HEK293 (cell line): ENCODE data around the gene PRR22.

ENCODE experiments used
- CTCF ChIP-seq: fragments of 450-650 bp; formaldehyde crosslinking; IDR thresholded peaks from 2 replicates; pipeline ENCODE4 v1.5.1; 2016; ENCODE audit warnings: missing biosample characterization, missing genetic modification characterization
- INSM2 ChIP-seq: fragments of 450-650 bp; formaldehyde crosslinking; IDR thresholded peaks from 2 replicates; pipeline ENCODE4 v1.5.1; 2016; ENCODE audit warnings: missing biosample characterization, missing genetic modification characterization
- PBX3 ChIP-seq: sonication (generic); formaldehyde crosslinking; IDR thresholded peaks from 2 replicates; pipeline ENCODE4 v1.8.1; 2022; ENCODE audit warnings: mild to moderate bottlenecking, moderate library complexity, missing genetic modification reagents
- ZBTB8A ChIP-seq: fragments of 450-650 bp; formaldehyde crosslinking; IDR thresholded peaks from 2 replicates; pipeline ENCODE4 v1.5.1; 2016; ENCODE audit warnings: missing biosample characterization, missing genetic modification characterization
- ZNF169 ChIP-seq: fragments of 450-650 bp; formaldehyde crosslinking; IDR thresholded peaks from 2 replicates; pipeline ENCODE4 v1.5.1; 2016; ENCODE audit warnings: missing biosample characterization, missing genetic modification characterization
- ZNF175 ChIP-seq: fragments of 450-650 bp; formaldehyde crosslinking; IDR thresholded peaks from 2 replicates; pipeline ENCODE4 v1.5.1; 2016; ENCODE audit warnings: missing biosample characterization, missing genetic modification characterization
- ZNF544 ChIP-seq: fragments of 450-650 bp; formaldehyde crosslinking; IDR thresholded peaks from 2 replicates; pipeline ENCODE4 v1.5.0; 2017; ENCODE audit warnings: missing biosample characterization, missing genetic modification characterization
- ZNF645 ChIP-seq: fragments of 450-650 bp; formaldehyde crosslinking; IDR thresholded peaks from 2 replicates; pipeline ENCODE4; 2016; ENCODE audit warnings: missing biosample characterization, missing genetic modification characterization
- ZNF660 ChIP-seq: fragments of 450-650 bp; IDR thresholded peaks from 2 replicates; pipeline ENCODE4 v1.5.1; 2018; ENCODE audit warnings: missing biosample characterization, mild to moderate bottlenecking, missing genetic modification characterization
- ZNF677 ChIP-seq: fragments of 450-650 bp; IDR thresholded peaks from 2 replicates; pipeline ENCODE4 v1.5.0; 2018; ENCODE audit warnings: missing biosample characterization, mild to moderate bottlenecking, missing genetic modification characterization, moderate library complexity
- TF ChIP-seq, protein P1 (sequence below): fragments of 450-650 bp; formaldehyde crosslinking; IDR thresholded peaks from 2 replicates; pipeline ENCODE4 v1.5.1; 2016; ENCODE audit warnings: missing biosample characterization, missing genetic modification characterization
- TF ChIP-seq, protein P2 (sequence below): fragments of 450-650 bp; formaldehyde crosslinking; IDR thresholded peaks from 2 replicates; pipeline ENCODE4 v1.5.1; 2016; ENCODE audit warnings: missing biosample characterization, missing genetic modification characterization
- TF ChIP-seq, protein P3 (sequence below): fragments of 450-650 bp; formaldehyde crosslinking; IDR thresholded peaks from 2 replicates; pipeline ENCODE4 v1.5.1; 2016; ENCODE audit warnings: missing biosample characterization, missing genetic modification characterization

- TF ChIP-seq CTCF (tag by site-specific recombination) (no peak), ZNF175 (tag by site-specific recombination) (no peak), ZNF677 (tag by site-specific recombination) (0 out of 2 replicates have a peak, but pooled peaks have one; percentile 50), ZBTB8A (tag by site-specific recombination) (peak; percentile 58), ZNF645 (tag by site-specific recombination) (0 out of 2 replicates have a peak, but pooled peaks have one; percentile 86), INSM2 (tag by site-specific recombination) (peak; percentile 40; the same call in 1 of the 2 replicates), ZNF169 (0 out of 2 replicates have a peak, but pooled peaks have one; percentile 65), ZNF544 (tag by site-specific recombination) (no peak), ZNF660 (tag by site-specific recombination) (no peak; the same call in 1 of the 2 replicates), PBX3 (CRISPR knock-in tag) (0 out of 2 replicates have a peak, but pooled peaks have one; percentile 60)
- TF ChIP-seq, protein P1, sequence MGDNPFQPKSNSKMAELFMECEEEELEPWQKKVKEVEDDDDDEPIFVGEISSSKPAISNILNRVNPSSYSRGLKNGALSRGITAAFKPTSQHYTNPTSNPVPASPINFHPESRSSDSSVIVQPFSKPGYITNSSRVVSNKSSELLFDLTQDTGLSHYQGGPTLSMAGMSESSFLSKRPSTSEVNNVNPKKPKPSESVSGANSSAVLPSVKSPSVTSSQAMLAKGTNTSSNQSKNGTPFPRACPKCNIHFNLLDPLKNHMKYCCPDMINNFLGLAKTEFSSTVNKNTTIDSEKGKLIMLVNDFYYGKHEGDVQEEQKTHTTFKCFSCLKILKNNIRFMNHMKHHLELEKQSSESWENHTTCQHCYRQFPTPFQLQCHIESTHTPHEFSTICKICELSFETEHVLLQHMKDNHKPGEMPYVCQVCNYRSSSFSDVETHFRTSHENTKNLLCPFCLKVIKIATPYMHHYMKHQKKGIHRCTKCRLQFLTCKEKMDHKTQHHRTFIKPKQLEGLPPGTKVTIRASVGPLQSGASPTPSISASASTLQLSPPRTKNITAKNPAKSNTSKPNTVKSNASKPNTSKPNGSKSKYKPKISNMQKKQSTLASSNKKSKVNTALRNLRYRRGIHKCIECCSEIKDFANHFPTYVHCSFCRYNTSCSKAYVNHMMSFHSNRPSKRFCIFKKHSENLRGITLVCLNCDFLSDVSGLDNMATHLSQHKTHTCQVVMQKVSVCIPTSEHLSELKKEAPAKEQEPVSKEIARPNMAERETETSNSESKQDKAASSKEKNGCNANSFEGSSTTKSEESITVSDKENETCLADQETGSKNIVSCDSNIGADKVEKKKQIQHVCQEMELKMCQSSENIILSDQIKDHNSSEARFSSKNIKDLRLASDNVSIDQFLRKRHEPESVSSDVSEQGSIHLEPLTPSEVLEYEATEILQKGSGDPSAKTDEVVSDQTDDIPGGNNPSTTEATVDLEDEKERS (tag by site-specific recombination) = no peak
- TF ChIP-seq, protein P2, sequence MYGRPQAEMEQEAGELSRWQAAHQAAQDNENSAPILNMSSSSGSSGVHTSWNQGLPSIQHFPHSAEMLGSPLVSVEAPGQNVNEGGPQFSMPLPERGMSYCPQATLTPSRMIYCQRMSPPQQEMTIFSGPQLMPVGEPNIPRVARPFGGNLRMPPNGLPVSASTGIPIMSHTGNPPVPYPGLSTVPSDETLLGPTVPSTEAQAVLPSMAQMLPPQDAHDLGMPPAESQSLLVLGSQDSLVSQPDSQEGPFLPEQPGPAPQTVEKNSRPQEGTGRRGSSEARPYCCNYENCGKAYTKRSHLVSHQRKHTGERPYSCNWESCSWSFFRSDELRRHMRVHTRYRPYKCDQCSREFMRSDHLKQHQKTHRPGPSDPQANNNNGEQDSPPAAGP = peak; percentile 95
- TF ChIP-seq, protein P3, sequence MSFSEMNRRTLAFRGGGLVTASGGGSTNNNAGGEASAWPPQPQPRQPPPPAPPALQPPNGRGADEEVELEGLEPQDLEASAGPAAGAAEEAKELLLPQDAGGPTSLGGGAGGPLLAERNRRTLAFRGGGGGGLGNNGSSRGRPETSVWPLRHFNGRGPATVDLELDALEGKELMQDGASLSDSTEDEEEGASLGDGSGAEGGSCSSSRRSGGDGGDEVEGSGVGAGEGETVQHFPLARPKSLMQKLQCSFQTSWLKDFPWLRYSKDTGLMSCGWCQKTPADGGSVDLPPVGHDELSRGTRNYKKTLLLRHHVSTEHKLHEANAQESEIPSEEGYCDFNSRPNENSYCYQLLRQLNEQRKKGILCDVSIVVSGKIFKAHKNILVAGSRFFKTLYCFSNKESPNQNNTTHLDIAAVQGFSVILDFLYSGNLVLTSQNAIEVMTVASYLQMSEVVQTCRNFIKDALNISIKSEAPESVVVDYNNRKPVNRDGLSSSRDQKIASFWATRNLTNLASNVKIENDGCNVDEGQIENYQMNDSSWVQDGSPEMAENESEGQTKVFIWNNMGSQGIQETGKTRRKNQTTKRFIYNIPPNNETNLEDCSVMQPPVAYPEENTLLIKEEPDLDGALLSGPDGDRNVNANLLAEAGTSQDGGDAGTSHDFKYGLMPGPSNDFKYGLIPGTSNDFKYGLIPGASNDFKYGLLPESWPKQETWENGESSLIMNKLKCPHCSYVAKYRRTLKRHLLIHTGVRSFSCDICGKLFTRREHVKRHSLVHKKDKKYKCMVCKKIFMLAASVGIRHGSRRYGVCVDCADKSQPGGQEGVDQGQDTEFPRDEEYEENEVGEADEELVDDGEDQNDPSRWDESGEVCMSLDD = peak; percentile 98
Measured at GRCh38 chr19:5827891-5828660, 43.5 kb upstream of the PRR22 start.
